ENCODE data around the gene HNF4A. TPM values are rescaled to one million over a fixed set of nuclear protein-coding genes. Genes with fewer than 3 reads are reported as not detected.

HNF4A gene
- total and polyA plus RNA-seq, 2 of the 4 experiments (the other 2 are of a cell fraction), result not detected

- in situ Hi-C loops (cut with MboI; ENCODE audit: low sequenced_read_pairs), result loop anchor here (25.0 kb wide), 1 partner anchor 472 kb away; no protein-coding TSS in a partner anchor
- dilution Hi-C loops (cut with HindIII; ENCODE audit: low sequenced_read_pairs, unreplicated experiment), result loop anchor here (10.0 kb wide), 1 partner anchor 75 kb away; no protein-coding TSS in a partner anchor
Observed at GRCh38 chr20:44389871-44390270, 34.4 kb downstream of the HNF4A start.

More at GRCh38 chr20:44389871-44390270, 34.4 kb downstream of the HNF4A start:
- ChIA-PET POLR2A (ENCODE audit: unreplicated experiment) (no interaction called here), CTCF (no interaction called here)
- TF ChIP-seq, protein P1, sequence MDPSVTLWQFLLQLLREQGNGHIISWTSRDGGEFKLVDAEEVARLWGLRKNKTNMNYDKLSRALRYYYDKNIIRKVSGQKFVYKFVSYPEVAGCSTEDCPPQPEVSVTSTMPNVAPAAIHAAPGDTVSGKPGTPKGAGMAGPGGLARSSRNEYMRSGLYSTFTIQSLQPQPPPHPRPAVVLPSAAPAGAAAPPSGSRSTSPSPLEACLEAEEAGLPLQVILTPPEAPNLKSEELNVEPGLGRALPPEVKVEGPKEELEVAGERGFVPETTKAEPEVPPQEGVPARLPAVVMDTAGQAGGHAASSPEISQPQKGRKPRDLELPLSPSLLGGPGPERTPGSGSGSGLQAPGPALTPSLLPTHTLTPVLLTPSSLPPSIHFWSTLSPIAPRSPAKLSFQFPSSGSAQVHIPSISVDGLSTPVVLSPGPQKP (IDR thresholded peaks at IDR 0.05; ENCODE audit: borderline replicate concordance, low read depth, low read length), result no peak
- TF ChIP-seq FOS (IDR thresholded peaks at IDR 0.05; ENCODE audit: low read depth, low read length) (no peak), CEBPB (IDR thresholded peaks at IDR 0.05; ENCODE audit: low read depth, low read length) (no peak), BHLHE40 (IDR thresholded peaks at IDR 0.05; ENCODE audit: low read depth, low read length) (no peak)
- no peak overlapping the region for H3K18ac ChIP-seq (ENCODE audit: low read depth, low read length)
- no peak overlapping the region for H2BK15ac ChIP-seq (ENCODE audit: low read depth, low read length)
- no peak overlapping the region for H2AK9ac ChIP-seq (replicated peaks; ENCODE audit: low read depth, low read length, poor library complexity)
- no peak overlapping the region for H2AFZ ChIP-seq (replicated peaks; ENCODE audit: low read length, poor library complexity)
- H3K14ac ChIP-seq (replicated peaks; ENCODE audit: low read depth, low read length), result no peak overlapping the region
- no TSS peak for BruUV-seq (replicated peaks)
- no peak for ATAC-seq (ENCODE audit: low read depth)
- no peak overlapping the region for H2BK120ac ChIP-seq (ENCODE audit: low read depth, low read length)
- 60% methylated on average over 2 of the region's 6 CpGs; no CpG with 5 or more reads in 1 of the 2 experiments for WGBS, 2 experiments (ENCODE audit: extremely low coverage in 2 of 2, insufficient read length in 1 of 2)
- no peak overlapping the region for H2BK20ac ChIP-seq (ENCODE audit: low read depth, low read length)
- H3K9ac ChIP-seq (ENCODE audit: low read depth, low read length), result no peak overlapping the region
- H4K5ac ChIP-seq (ENCODE audit: low read depth, low read length), result no peak overlapping the region
- no peak overlapping the region for H3K27ac ChIP-seq (ENCODE audit: insufficient read depth, low read length)
- no peak overlapping the region for H3K4me2 ChIP-seq (ENCODE audit: low read depth, low read length)
- no peaks in the 10 kb centered on the region for H3K4me1 ChIP-seq (ENCODE audit: control insufficient read depth, insufficient read depth, low read length)
- no peak overlapping the region for H2AK5ac ChIP-seq (ENCODE audit: low read depth, low read length)
- H3K4me3 ChIP-seq (ENCODE audit: insufficient read depth, low read depth, low read length), result no peak overlapping the region
- no peak overlapping the region for H4K8ac ChIP-seq (ENCODE audit: low read depth in 2 of 2, low read length in 2 of 2)
- peaks cover 34% of the 10 kb centered on the region for H3K27me3 ChIP-seq (ENCODE audit: control insufficient read depth, insufficient read depth, low read length)
- H3K9me1 ChIP-seq (ENCODE audit: insufficient read depth, low read length), result no peaks in the 10 kb centered on the region
- no peaks in the 10 kb centered on the region for H3K36me3 ChIP-seq (ENCODE audit: control insufficient read depth, insufficient read depth, low read length)
- H3K4ac ChIP-seq (ENCODE audit: low read depth, low read length), result no peak overlapping the region
- no peak overlapping the region for H4K91ac ChIP-seq (ENCODE audit: insufficient read depth, low read depth, low read length)
- H3K23ac ChIP-seq (ENCODE audit: low read depth, low read length), result no peak overlapping the region
- H3K56ac ChIP-seq (ENCODE audit: extremely low read depth, insufficient read depth, low read length), result no peak overlapping the region
- H2BK5ac ChIP-seq (ENCODE audit: low read depth, low read length, poor library complexity, severe bottlenecking), result no peak overlapping the region
- no peaks in the 10 kb centered on the region for H3K9me3 ChIP-seq (ENCODE audit: control insufficient read depth, insufficient read depth, low read length)
- no peaks in the 10 kb centered on the region for H3K79me1 ChIP-seq (ENCODE audit: low read depth in 1 of 2, low read length in 2 of 2)
- DNase-seq, result no peak
- intact Hi-C loops (cut with micrococcal nuclease), result loop anchor here (2.0 to 5.0 kb wide), 2 partner anchors 273 to 477 kb away; no protein-coding TSS in a partner anchor
- H4K20me1 ChIP-seq (ENCODE audit: insufficient read depth, low read length), result no peaks in the 10 kb centered on the region; the same call in 1 of the 2 replicates
